GM03348 (cell line): Measurements from ENCODE around the gene ANKRD36.
"Not testable (repeated sequence)": the region's sequence is repeated elsewhere in the genome, so short reads cannot be mapped to it uniquely, and the experiment has no call there.

Source experiments
- DNase-seq: peaks from one replicate; pipeline ENCODE4 v3.0.0; 2012; ENCODE audit warnings: low spot score

ANKRD36 gene

GRCh38 chr2:97113050-97113881 is at the start of gene ANKRD36:
Gene ANKRD36, plus strand, starts transcription at chr2:97113153. Its CDS starts 587 bp downstream, at chr2:97113740.
- DNase-seq, result peak; percentile 83

- not testable (repeated sequence) for DNase-seq
These were observed 46.9 kb upstream of the ANKRD36 start for GRCh38 chr2:97066030-97066429.

GRCh38 chr2:97067279-97068004 is 45.5 kb upstream of the ANKRD36 start:
- DNase-seq, result no peak

- no peak for DNase-seq
These were observed 44.9 kb upstream of the ANKRD36 start for GRCh38 chr2:97068074-97068473.

GRCh38 chr2:97068722-97069121 is 44.2 kb upstream of the ANKRD36 start:
- not testable (repeated sequence) for DNase-seq

GRCh38 chr2:97070915-97071314 is 42.0 kb upstream of the ANKRD36 start:
- not testable (repeated sequence) for DNase-seq

GRCh38 chr2:97077213-97077612 is 35.7 kb upstream of the ANKRD36 start:
- not testable (repeated sequence) for DNase-seq

- not testable (repeated sequence) for DNase-seq
These were observed 32.1 kb upstream of the ANKRD36 start for GRCh38 chr2:97080855-97081254.

- DNase-seq, result not testable (repeated sequence)
These were observed 30.7 kb upstream of the ANKRD36 start for GRCh38 chr2:97082206-97082605.

- DNase-seq, result not testable (repeated sequence)
These were observed 29.4 kb upstream of the ANKRD36 start for GRCh38 chr2:97083516-97083915.

- not testable (repeated sequence) for DNase-seq
These were observed 27.9 kb upstream of the ANKRD36 start for GRCh38 chr2:97085093-97085492.

GRCh38 chr2:97088706-97089105 is 24.2 kb upstream of the ANKRD36 start:
- not testable (repeated sequence) for DNase-seq

- DNase-seq, result not testable (repeated sequence)
These were observed 20.0 kb upstream of the ANKRD36 start for GRCh38 chr2:97092946-97093345.

GRCh38 chr2:97093983-97094771 is 18.8 kb upstream of the ANKRD36 start:
- DNase-seq, result not testable (repeated sequence)

- peak; percentile 68 for DNase-seq
These were observed 18.0 kb upstream of the ANKRD36 start, which contains the start of gene FAHD2B for GRCh38 chr2:97094772-97095611. Gene FAHD2B, minus strand, starts transcription at chr2:97094882. Its CDS starts 3,176 bp downstream, at chr2:97091706.

- no peak for DNase-seq
These were observed 17.3 kb upstream of the ANKRD36 start for GRCh38 chr2:97095661-97096060.

- DNase-seq, result not testable (repeated sequence)
These were observed 14.1 kb upstream of the ANKRD36 start for GRCh38 chr2:97098786-97099372.

- not testable (repeated sequence) for DNase-seq
These were observed 6.1 kb upstream of the ANKRD36 start for GRCh38 chr2:97106878-97107277.

GRCh38 chr2:97111246-97111645 is 1.7 kb upstream of the ANKRD36 start:
- not testable (repeated sequence) for DNase-seq

GRCh38 chr2:97112320-97113049 is 468 bp upstream of the ANKRD36 start:
- DNase-seq, result peak; percentile 6
